HG03064 (cell line): Measurements from ENCODE around the gene NEMP2.
"Not testable (repeated sequence)": the region's sequence is repeated elsewhere in the genome, so short reads cannot be mapped to it uniquely, and the experiment has no call there.

Source experiments
- ATAC-seq: cut with Tn5 transposase; IDR thresholded peaks from one replicate; pipeline ENCODE4 v1.9.1; 2021; ENCODE audit warnings: low read depth; ENCODE audit not compliant: unreplicated experiment

The NEMP2 gene

GRCh38 chr2:190494600-190495227 lies 39.8 kb downstream of the NEMP2 start:
- ATAC-seq = not testable (repeated sequence)

- ATAC-seq = no peak
Measured at GRCh38 chr2:190493095-190493494, 41.4 kb downstream of the NEMP2 start.

- ATAC-seq = no peak
Measured at GRCh38 chr2:190490502-190490901, 44.0 kb downstream of the NEMP2 start.

GRCh38 chr2:190489475-190489874 lies 45.0 kb downstream of the NEMP2 start:
- no peak for ATAC-seq

- ATAC-seq = no peak
Measured at GRCh38 chr2:190488516-190489233, 45.8 kb downstream of the NEMP2 start.

- ATAC-seq = no peak
Measured at GRCh38 chr2:190486037-190486623, 48.4 kb downstream of the NEMP2 start.

- ATAC-seq = no peak
Measured at GRCh38 chr2:190482451-190482850, 52.1 kb downstream of the NEMP2 start.

GRCh38 chr2:190481339-190481738 lies 53.2 kb downstream of the NEMP2 start:
- ATAC-seq = no peak

GRCh38 chr2:190478572-190479195 lies 55.8 kb downstream of the NEMP2 start:
- no peak for ATAC-seq

- ATAC-seq = no peak
Measured at GRCh38 chr2:190477661-190478454, 56.7 kb downstream of the NEMP2 start.

- no peak for ATAC-seq
Measured at GRCh38 chr2:190470256-190470826, 64.2 kb downstream of the NEMP2 start.

- no peak for ATAC-seq
Measured at GRCh38 chr2:190469771-190470170, 64.8 kb downstream of the NEMP2 start.

GRCh38 chr2:190468814-190469569 lies 65.5 kb downstream of the NEMP2 start:
- ATAC-seq = peak; percentile 58

- not testable (repeated sequence) for ATAC-seq
Measured at GRCh38 chr2:190468354-190468753, 66.2 kb downstream of the NEMP2 start.

GRCh38 chr2:190467575-190468083 lies 66.9 kb downstream of the NEMP2 start:
- ATAC-seq = no peak

GRCh38 chr2:190466819-190467446 lies 67.6 kb downstream of the NEMP2 start:
- no peak for ATAC-seq

- ATAC-seq = peak; percentile 52
Measured at GRCh38 chr2:190465060-190465459, 69.5 kb downstream of the NEMP2 start.

GRCh38 chr2:190462611-190463010 lies 71.9 kb downstream of the NEMP2 start:
- no peak for ATAC-seq

- no peak for ATAC-seq
Measured at GRCh38 chr2:190462181-190462580, 72.3 kb downstream of the NEMP2 start.
